ENCODE data around the gene TMEM161A. TPM values are rescaled to one million over a fixed set of nuclear protein-coding genes. Genes with fewer than 3 reads are reported as not detected.
"Not testable (repeated sequence)": the region's sequence is repeated elsewhere in the genome, so short reads cannot be mapped to it uniquely, and the experiment has no call there.

Gene TMEM161A
- total RNA-seq, 1 experiment from 2014 or later: 46.0 TPM

DNA sequence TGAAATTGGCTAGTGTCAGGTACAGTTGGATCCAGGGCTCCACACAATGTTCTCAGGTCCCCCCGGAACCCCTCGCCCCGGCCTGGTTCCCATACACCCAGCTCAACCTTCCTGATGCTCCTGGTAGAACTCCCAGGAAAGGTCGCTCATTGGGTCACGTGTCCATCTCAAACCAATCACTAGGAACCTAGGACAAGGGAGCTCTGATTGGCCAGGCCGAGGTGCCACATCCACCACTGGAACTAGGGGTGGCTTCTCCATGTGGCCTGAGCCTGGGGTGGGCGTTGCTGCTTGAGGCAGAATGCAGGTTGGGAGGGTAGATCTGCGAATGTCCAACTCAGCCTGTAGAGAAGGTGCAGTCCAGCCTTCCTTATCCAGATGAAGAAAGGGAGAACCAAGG lies 38.7 kb upstream of the TMEM161A start:
- H3K27ac Mint-ChIP-seq: no peak overlapping the region
- DNase-seq (ENCODE audit: low spot score): no peak
- peaks cover 20% of the 10 kb centered on the region for H3K27me3 Mint-ChIP-seq (ENCODE audit: low read depth)
- ChIA-PET POLR2A (no interaction called here), CTCF (interaction anchor here (0.9 to 4.4 kb wide), 3 partner anchors 9 to 33 kb away, joined by 3 to 52 read pairs (median 19); no protein-coding TSS in a partner anchor)
- no peaks in the 10 kb centered on the region for H3K9me3 Mint-ChIP-seq
- H3K4me3 Mint-ChIP-seq: no peak overlapping the region
- TF ChIP-seq, protein P1, sequence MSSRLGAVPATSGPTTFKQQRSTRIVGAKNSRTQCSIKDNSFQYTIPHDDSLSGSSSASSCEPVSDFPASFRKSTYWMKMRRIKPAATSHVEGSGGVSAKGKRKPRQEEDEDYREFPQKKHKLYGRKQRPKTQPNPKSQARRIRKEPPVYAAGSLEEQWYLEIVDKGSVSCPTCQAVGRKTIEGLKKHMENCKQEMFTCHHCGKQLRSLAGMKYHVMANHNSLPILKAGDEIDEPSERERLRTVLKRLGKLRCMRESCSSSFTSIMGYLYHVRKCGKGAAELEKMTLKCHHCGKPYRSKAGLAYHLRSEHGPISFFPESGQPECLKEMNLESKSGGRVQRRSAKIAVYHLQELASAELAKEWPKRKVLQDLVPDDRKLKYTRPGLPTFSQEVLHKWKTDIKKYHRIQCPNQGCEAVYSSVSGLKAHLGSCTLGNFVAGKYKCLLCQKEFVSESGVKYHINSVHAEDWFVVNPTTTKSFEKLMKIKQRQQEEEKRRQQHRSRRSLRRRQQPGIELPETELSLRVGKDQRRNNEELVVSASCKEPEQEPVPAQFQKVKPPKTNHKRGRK (CRISPR knock-in tag; IDR thresholded peaks at IDR 0.05; ENCODE audit: borderline replicate concordance): no peak
- TF ChIP-seq HMGA2 (CRISPR knock-in tag; IDR thresholded peaks at IDR 0.05) (no peak), GABPB1 (CRISPR knock-in tag; IDR thresholded peaks at IDR 0.05) (no peak), IRF2 (CRISPR knock-in tag; IDR thresholded peaks at IDR 0.05; ENCODE audit: borderline replicate concordance, low read depth) (no peak), NFYB (CRISPR knock-in tag; conservative IDR thresholded peaks at IDR 0.05; ENCODE audit: low read depth) (no peak), MYBL2 (CRISPR knock-in tag; IDR thresholded peaks at IDR 0.05) (no peak), FOXP1 (CRISPR knock-in tag; IDR thresholded peaks at IDR 0.05; ENCODE audit: borderline replicate concordance) (no peak), NFE2L1 (CRISPR knock-in tag; IDR thresholded peaks at IDR 0.05) (no peak), CREB1 (CRISPR knock-in tag; IDR thresholded peaks at IDR 0.05) (no peak), ZNF121 (CRISPR knock-in tag; IDR thresholded peaks at IDR 0.05) (no peak)
- TF ChIP-seq, protein P2, sequence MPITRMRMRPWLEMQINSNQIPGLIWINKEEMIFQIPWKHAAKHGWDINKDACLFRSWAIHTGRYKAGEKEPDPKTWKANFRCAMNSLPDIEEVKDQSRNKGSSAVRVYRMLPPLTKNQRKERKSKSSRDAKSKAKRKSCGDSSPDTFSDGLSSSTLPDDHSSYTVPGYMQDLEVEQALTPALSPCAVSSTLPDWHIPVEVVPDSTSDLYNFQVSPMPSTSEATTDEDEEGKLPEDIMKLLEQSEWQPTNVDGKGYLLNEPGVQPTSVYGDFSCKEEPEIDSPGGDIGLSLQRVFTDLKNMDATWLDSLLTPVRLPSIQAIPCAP (CRISPR knock-in tag; IDR thresholded peaks at IDR 0.05): no peak
- TF ChIP-seq, protein P3, sequence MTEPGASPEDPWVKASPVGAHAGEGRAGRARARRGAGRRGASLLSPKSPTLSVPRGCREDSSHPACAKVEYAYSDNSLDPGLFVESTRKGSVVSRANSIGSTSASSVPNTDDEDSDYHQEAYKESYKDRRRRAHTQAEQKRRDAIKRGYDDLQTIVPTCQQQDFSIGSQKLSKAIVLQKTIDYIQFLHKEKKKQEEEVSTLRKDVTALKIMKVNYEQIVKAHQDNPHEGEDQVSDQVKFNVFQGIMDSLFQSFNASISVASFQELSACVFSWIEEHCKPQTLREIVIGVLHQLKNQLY (CRISPR knock-in tag; IDR thresholded peaks at IDR 0.05): no peak
- TF ChIP-seq, protein P4, sequence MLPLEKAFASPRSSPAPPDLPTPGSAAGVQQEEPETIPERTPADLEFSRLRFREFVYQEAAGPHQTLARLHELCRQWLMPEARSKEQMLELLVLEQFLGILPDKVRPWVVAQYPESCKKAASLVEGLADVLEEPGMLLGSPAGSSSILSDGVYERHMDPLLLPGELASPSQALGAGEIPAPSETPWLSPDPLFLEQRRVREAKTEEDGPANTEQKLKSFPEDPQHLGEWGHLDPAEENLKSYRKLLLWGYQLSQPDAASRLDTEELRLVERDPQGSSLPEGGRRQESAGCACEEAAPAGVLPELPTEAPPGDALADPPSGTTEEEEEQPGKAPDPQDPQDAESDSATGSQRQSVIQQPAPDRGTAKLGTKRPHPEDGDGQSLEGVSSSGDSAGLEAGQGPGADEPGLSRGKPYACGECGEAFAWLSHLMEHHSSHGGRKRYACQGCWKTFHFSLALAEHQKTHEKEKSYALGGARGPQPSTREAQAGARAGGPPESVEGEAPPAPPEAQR (CRISPR knock-in tag; IDR thresholded peaks at IDR 0.05): no peak
- TF ChIP-seq, protein P5, sequence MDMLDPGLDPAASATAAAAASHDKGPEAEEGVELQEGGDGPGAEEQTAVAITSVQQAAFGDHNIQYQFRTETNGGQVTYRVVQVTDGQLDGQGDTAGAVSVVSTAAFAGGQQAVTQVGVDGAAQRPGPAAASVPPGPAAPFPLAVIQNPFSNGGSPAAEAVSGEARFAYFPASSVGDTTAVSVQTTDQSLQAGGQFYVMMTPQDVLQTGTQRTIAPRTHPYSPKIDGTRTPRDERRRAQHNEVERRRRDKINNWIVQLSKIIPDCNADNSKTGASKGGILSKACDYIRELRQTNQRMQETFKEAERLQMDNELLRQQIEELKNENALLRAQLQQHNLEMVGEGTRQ (CRISPR knock-in tag; IDR thresholded peaks at IDR 0.05): peak; percentile 81
- TF ChIP-seq, protein P6, sequence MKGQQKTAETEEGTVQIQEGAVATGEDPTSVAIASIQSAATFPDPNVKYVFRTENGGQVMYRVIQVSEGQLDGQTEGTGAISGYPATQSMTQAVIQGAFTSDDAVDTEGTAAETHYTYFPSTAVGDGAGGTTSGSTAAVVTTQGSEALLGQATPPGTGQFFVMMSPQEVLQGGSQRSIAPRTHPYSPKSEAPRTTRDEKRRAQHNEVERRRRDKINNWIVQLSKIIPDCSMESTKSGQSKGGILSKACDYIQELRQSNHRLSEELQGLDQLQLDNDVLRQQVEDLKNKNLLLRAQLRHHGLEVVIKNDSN (CRISPR knock-in tag; IDR thresholded peaks at IDR 0.05): peak; percentile 72
- peaks cover under 1% of the 10 kb centered on the region for H3K36me3 Mint-ChIP-seq
- 0 out of 2 replicates have a peak, but pooled peaks have one; percentile 10 for ATAC-seq
- peaks cover 2% of the 10 kb centered on the region; the same call in 1 of the 2 replicates for H3K4me1 Mint-ChIP-seq

DNA sequence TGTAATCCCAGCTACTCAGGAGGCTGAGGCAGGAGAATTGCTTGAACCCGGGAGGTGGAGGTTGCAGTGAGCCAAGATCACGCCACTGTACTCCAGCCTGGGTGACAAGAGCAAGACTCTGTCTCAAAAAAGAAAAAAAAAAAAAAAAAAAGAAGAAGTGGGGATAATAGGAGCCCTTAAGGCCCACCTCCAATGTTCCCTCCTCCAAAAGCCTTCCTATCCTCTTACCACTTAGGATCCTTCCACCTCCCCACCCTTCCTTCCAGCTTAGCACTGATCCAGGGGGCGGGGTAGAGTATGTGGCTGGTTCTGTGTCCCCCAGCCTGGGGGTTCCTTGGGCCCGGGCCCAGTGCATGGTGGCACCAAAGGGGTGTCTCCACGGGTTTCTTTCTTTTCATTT lies 35.0 kb upstream of the TMEM161A start:
- H3K9me3 Mint-ChIP-seq; H3K4me3 Mint-ChIP-seq; H3K36me3 Mint-ChIP-seq; H3K27ac Mint-ChIP-seq; ATAC-seq; POLR2A ChIA-PET; DNase-seq (ENCODE audit: low spot score): not testable (repeated sequence)
- Mint-ChIP-seq H3K27me3 (ENCODE audit: low read depth) (peaks cover 57% of the 10 kb centered on the region), H3K4me1 (peaks cover 15% of the 10 kb centered on the region)
- CTCF ChIA-PET: interaction anchor here (1.0 to 4.4 kb wide), 4 partner anchors 13 to 57 kb away, joined by 4 to 52 read pairs (median 7); partner anchors contain the start of gene NR2C2AP
